GM19324 (cell line): ENCODE measurements around the gene GNPTAB.
"Not testable (repeated sequence)": the region's sequence is repeated elsewhere in the genome, so short reads cannot be mapped to it uniquely, and the experiment has no call there.

Experiments
- ATAC-seq: cut with Tn5 transposase; IDR thresholded peaks from one replicate; pipeline ENCODE4 v1.9.1; 2021; ENCODE audit warnings: mild to moderate bottlenecking, moderate library complexity; ENCODE audit not compliant: unreplicated experiment, low FRiP score

The GNPTAB gene

GRCh38 chr12:101743242-101743641 is 87.5 kb downstream of the GNPTAB start:
- no peak for ATAC-seq

DNA sequence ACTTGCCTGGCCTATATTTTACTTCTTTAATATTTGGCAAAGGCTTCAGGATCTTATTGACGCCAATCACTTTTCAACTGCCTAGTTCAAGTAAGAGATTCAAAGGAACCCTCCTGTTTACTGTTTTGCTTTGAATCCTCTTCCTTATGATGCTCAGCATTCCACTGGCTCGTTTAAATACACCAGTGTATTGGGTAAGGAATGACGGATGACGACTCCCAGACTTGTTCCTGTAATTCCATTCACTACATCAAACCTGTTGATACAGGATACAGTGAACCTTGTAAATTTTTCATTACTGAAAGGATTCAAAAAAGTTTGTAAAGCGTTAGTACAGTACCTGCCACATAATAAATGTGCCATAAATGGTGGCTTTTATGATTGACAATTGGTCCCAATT is 89.8 kb downstream of the GNPTAB start:
- no peak for ATAC-seq

GRCh38 chr12:101740566-101740965 is 90.2 kb downstream of the GNPTAB start:
- ATAC-seq = no peak

GRCh38 chr12:101738920-101739665 is 91.7 kb downstream of the GNPTAB start, which contains the start of gene SYCP3:
Gene SYCP3, minus strand, starts transcription at chr12:101739462. Its CDS starts 1,527 bp downstream, at chr12:101737935.
- ATAC-seq = no peak

- ATAC-seq = no peak
Observed at GRCh38 chr12:101737476-101737875, 93.3 kb downstream of the GNPTAB start.

DNA sequence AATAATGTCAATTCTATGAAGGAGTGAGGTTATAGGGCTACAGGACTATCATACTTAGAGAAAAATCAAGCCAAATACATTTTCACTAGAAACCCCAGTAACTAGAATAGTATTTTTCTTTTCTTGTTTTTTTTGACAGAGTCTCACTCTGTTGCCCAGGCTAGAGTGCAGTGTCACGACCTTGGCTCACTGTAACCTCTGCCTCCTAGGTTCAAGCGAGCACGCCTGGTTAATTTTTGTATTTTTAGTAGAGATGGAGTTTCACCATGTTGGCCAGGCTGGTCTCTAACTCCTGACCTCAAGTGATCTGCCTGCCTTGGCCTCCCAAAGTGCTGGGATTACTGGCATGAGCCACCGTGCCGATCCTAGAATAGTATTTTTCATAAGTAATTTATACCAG is 96.3 kb downstream of the GNPTAB start:
- ATAC-seq = not testable (repeated sequence)

DNA sequence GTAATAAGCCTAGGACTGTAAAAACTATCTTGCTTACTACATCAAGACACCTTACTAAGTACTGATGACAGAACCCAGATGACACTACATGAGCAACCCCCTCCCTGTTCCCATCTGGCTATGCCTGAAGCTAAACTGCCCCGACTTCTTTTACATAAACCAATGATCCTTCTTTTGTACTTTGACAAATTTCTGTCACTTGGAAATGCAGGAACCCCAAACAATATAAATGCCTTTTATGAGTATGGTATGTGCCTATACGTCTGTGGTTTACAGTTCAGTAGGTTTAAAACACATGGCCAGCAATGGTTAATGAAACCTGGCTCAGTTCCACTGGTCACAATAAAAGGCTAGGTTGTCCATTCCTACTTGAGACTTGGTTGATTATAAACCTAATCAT is 97.6 kb downstream of the GNPTAB start:
- ATAC-seq = no peak

DNA sequence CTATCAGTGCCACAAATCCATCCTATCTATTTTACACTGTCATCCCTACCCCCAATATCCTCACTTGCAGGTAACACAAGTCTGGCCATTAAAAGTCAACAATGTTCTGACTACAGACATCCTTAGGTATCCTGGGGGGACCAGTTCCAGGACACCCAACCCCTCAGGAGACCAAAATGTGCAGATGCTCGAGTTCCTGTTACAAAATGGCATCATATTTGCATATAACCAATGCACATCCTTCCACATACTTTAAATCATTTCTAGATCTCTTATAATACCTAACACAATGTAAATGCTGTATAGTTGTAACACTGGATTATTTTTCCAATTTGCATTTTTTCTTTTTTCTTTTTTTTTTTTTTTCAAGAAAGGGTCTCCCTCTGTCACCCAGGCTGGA is 98.4 kb downstream of the GNPTAB start:
- ATAC-seq = no peak

- ATAC-seq = no peak
Observed at GRCh38 chr12:101729842-101730241, 100.9 kb downstream of the GNPTAB start.

- ATAC-seq = no peak
Observed at GRCh38 chr12:101727098-101727497, 103.7 kb downstream of the GNPTAB start.

GRCh38 chr12:101722392-101722791 is 108.4 kb downstream of the GNPTAB start:
- ATAC-seq = no peak

GRCh38 chr12:101720118-101720517 is 110.6 kb downstream of the GNPTAB start:
- ATAC-seq = no peak

DNA sequence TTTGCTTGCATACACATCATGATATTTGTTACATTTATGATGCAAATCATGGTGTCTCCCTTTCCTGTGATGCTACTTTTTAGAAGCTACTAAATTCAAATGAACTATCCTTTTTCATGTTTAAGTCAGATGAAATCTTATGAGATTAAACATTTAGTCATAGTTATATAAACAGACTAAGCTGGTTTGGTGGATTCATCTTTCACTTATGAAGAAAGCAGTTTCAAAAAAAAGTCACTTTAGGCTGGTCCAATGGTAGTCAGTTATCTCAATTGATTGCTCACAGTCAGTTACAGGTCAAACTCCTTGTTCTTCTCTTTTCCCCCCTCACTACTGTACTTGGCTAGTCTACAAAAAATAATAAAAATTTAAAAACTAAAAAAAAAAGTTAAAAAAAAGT is 111.2 kb downstream of the GNPTAB start:
- ATAC-seq = no peak

GRCh38 chr12:101714877-101715444 is 115.8 kb downstream of the GNPTAB start:
- no peak for ATAC-seq

DNA sequence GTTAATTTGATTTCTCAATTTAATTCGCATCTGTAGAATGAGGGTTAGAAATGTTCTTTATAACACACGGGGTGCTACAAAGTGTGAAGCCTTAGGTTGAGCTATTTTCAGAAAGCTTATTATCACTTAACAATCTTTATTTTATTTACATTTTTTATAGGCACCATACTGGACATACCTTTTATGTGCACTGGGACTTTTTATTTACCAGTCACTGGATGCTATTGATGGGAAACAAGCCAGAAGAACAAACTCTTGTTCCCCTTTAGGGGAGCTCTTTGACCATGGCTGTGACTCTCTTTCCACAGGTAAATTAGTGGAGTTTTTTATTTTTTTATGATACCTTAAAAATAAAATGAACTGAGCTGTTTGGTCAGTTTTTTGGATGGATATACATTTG is 116.8 kb downstream of the GNPTAB start:
- ATAC-seq = no peak

GRCh38 chr12:101713059-101713682 is 117.6 kb downstream of the GNPTAB start:
- no peak for ATAC-seq

- no peak for ATAC-seq
Observed at GRCh38 chr12:101710288-101710687, 120.5 kb downstream of the GNPTAB start.

DNA sequence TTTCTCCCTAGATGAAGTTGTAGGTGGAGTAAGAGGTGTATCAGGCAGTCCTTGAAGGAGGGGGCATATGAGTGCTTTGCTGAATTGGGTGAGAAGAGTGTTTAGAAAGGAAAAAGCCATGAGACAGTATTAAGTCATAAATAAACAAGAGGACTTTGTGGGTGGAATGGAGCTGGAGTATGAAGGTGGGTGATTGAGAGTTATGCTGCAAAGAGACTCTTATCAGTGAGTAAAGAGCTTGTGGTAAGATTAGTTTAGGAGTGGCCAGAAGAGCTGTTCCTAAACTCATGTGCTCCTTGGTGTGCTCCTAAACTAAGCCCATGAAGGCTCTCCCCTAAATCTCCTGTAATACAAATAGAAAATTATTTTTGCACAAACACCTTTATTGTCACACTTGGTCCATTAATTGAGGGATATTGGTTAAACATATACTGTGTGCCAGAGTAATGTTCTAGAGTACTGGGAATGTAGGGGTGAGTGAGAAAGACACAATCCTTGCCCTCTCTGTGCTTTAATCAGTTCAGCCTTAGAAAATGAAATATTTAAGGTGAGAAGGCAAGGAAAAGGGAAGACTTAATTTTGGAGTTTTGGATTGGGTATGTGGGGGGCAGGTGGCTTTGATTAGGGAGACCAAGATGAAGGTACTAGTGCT is 123.5 kb downstream of the GNPTAB start:
- no peak for ATAC-seq

DNA sequence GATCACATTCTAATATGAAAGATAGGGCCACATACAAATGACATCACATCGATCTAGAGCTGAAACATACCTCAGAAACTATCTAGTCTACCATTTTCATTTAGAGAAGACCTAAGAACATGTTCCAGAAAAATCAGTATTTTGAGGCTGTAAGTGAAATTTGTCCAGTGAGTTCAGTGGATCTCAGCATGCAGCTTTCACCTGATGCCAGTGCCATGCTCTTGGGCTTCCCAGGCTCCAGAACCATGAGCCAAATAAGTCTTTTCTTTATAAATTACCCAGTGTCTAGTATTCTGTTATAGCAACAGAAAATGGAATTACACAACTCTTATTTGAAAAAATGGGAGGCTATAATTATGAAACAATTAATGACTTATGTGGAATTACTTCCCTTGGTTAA is 124.4 kb downstream of the GNPTAB start:
- no peak for ATAC-seq

GRCh38 chr12:101703487-101703886 is 127.3 kb downstream of the GNPTAB start:
- no peak for ATAC-seq

DNA sequence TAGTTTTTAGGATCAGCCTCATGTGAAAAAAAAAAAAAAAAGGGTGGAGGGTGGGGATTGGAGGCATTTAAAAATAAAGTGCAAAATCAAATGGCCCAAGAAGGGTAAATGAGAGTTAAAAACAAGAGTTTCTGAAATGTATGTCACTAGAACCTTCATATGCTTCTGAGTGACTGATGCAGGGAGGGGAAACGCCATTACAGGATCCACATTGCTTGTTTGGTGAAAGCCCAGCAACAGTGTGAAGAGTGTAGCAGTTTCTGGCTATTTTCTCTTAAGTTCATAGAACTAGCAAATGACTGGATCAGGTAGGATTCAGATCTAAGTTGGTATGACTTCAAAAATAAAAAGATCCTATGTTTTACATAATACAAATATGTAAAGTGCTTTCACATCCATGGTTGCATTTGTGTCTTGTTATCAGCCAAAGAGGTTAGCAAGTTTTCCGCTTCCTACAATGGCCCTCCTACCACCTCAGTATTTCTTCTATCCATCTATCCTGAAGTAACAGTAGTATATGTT is 130.4 kb downstream of the GNPTAB start:
- no peak for ATAC-seq
